ENCODE results near the gene MARCKSL1. TPM values are rescaled to one million over a fixed set of nuclear protein-coding genes. Genes with fewer than 3 reads are reported as not detected.

Gene MARCKSL1
- total and polyA plus RNA-seq, 2 of the 8 experiments (the other 6 are each of a cell fraction or from before 2014, with no cell fraction given), result 536 to 558 TPM

- no peak for TF ChIP-seq RAD21 (IDR thresholded peaks at IDR 0.05 in 1 of 2, conservative IDR thresholded peaks at IDR 0.05 in 1 of 2; ENCODE audit: low read depth in 2 of 2, low read length in 2 of 2)
- TF ChIP-seq CBX5 (IDR thresholded peaks at IDR 0.05; ENCODE audit: low read depth, low read length), result no peak
- no peak for TF ChIP-seq SP1 (IDR thresholded peaks at IDR 0.05; ENCODE audit: low read depth, low read length)
- TF ChIP-seq CREB1 (IDR thresholded peaks at IDR 0.05), result no peak
- no peak for TF ChIP-seq BCL11A (IDR thresholded peaks at IDR 0.05; ENCODE audit: low read depth in 2 of 2, low read length in 2 of 2)
- TF ChIP-seq CTBP2 (IDR thresholded peaks at IDR 0.05; ENCODE audit: borderline replicate concordance, insufficient read depth, insufficient read length, low read length), result no peak
- no peak for TF ChIP-seq MAFK (IDR thresholded peaks at IDR 0.05; ENCODE audit: low read depth, low read length)
Observed at GRCh38 chr1:32336963-32337675, 1.1 kb upstream of the MARCKSL1 start (continued).

Measured in H1 (cell line).